ENCODE data around the gene CCDC196. TPM values are rescaled to one million over a fixed set of nuclear protein-coding genes. Genes with fewer than 3 reads are reported as not detected.

Gene CCDC196
- total RNA-seq, 6 donors from 2014 or later, result not detected

GRCh38 chr14:66468778-66469367 is 17.3 kb upstream of the CCDC196 start:
- Histone ChIP-seq H3K9me3 (peaks cover 0 to 9% (median 5%) of the 10 kb centered on the region in 4 donors), H3K4me3 (no peak overlapping the region), H3K27me3 (no peaks in the 10 kb centered on the region), H3K4me1 (no peaks in the 10 kb centered on the region), H3K27ac (no peak overlapping the region), H3K36me3 (no peaks in the 10 kb centered on the region)
- no peak for ATAC-seq (ENCODE audit: low FRiP score in 2 of 2)
- 83 to 95% methylated on average over 2 of the region's 2 CpGs for WGBS, 2 donors
- no peak for DNase-seq
- TF ChIP-seq EP300 (IDR thresholded peaks at IDR 0.05) (no peak), POLR2AphosphoS5 (IDR thresholded peaks at IDR 0.05) (no peak), POLR2A (IDR thresholded peaks at IDR 0.05) (no peak), CTCF (IDR thresholded peaks at IDR 0.05) (no peak)

- H3K4me3 ChIP-seq, result no peak overlapping the region
- 74 to 83% methylated on average over 4 of the region's 4 CpGs for WGBS, 2 donors
These were observed 14.6 kb upstream of the CCDC196 start for GRCh38 chr14:66471584-66471983.

GRCh38 chr14:66472251-66472650 is 13.9 kb upstream of the CCDC196 start:
- Histone ChIP-seq H3K9me3 (peaks cover 0 to 9% (median 5%) of the 10 kb centered on the region in 4 donors), H3K4me3 (no peak overlapping the region), H3K36me3 (no peaks in the 10 kb centered on the region), H3K27me3 (no peaks in the 10 kb centered on the region), H3K27ac (no peak overlapping the region), H3K4me1 (no peaks in the 10 kb centered on the region)
- DNase-seq (no peak), ATAC-seq (ENCODE audit: low FRiP score in 2 of 2) (no peak)
- TF ChIP-seq CTCF (IDR thresholded peaks at IDR 0.05) (no peak), POLR2AphosphoS5 (IDR thresholded peaks at IDR 0.05) (no peak), EP300 (IDR thresholded peaks at IDR 0.05) (no peak), POLR2A (IDR thresholded peaks at IDR 0.05) (no peak)

More at GRCh38 chr14:66471584-66471983, 14.6 kb upstream of the CCDC196 start:
- ATAC-seq (ENCODE audit: low FRiP score in 2 of 2) (no peak), DNase-seq (no peak)
- no peak for TF ChIP-seq EP300 (IDR thresholded peaks at IDR 0.05)
- TF ChIP-seq CTCF (IDR thresholded peaks at IDR 0.05), result no peak
- no peak for TF ChIP-seq POLR2A (IDR thresholded peaks at IDR 0.05)
- TF ChIP-seq POLR2AphosphoS5 (IDR thresholded peaks at IDR 0.05), result no peak
- Histone ChIP-seq H3K27ac (no peak overlapping the region), H3K27me3 (no peaks in the 10 kb centered on the region), H3K9me3 (peaks cover 0 to 9% (median 5%) of the 10 kb centered on the region in 4 donors), H3K36me3 (no peaks in the 10 kb centered on the region), H3K4me1 (no peaks in the 10 kb centered on the region)

- H3K36me3 ChIP-seq, result no peaks in the 10 kb centered on the region
- 71 to 90% methylated on average over 2 of the region's 2 CpGs for WGBS, 2 donors
- peaks cover 0 to 9% (median 5%) of the 10 kb centered on the region in 4 donors for H3K9me3 ChIP-seq
- ATAC-seq (ENCODE audit: low FRiP score in 2 of 2) (no peak), DNase-seq (no peak)
- no peaks in the 10 kb centered on the region for H3K27me3 ChIP-seq
- H3K4me3 ChIP-seq, result no peak overlapping the region
- TF ChIP-seq CTCF (IDR thresholded peaks at IDR 0.05), result no peak
- TF ChIP-seq POLR2A (IDR thresholded peaks at IDR 0.05), result no peak
- H3K27ac ChIP-seq, result no peak overlapping the region
- no peaks in the 10 kb centered on the region for H3K4me1 ChIP-seq
These were observed 12.9 kb upstream of the CCDC196 start for GRCh38 chr14:66473223-66473622.

GRCh38 chr14:66476964-66477363 is 9.2 kb upstream of the CCDC196 start:
- Histone ChIP-seq H3K36me3 (no peaks in the 10 kb centered on the region), H3K4me1 (no peaks in the 10 kb centered on the region), H3K9me3 (no peaks in the 10 kb centered on the region), H3K27me3 (no peaks in the 10 kb centered on the region), H3K27ac (no peak overlapping the region), H3K4me3 (no peak overlapping the region)
- TF ChIP-seq POLR2A (IDR thresholded peaks at IDR 0.05) (no peak), EP300 (IDR thresholded peaks at IDR 0.05) (no peak), CTCF (IDR thresholded peaks at IDR 0.05) (no peak), POLR2AphosphoS5 (IDR thresholded peaks at IDR 0.05) (no peak)
- DNase-seq, result no peak
- 15 to 21% methylated on average over 1 of the region's 1 CpG for WGBS, 2 donors
- ATAC-seq (ENCODE audit: low FRiP score in 2 of 2), result no peak

Measured in upper lobe of left lung (tissue), 6 donors.